Stimulated activated CD4-positive, alpha-beta T cell treated with anti-CD3 and anti-CD28 coated beads, Interleukin-4, amount 100 ng/mL, for 48 hours (primary cell): ENCODE data around the gene NCCRP1.

ENCODE experiments used
- DNase-seq, 2 donors: peaks; one replicate each; pipeline ENCODE4 v3.0.0-alpha.2; 2020; ENCODE audit warnings: low read depth in 2 of 2

Gene NCCRP1

DNA sequence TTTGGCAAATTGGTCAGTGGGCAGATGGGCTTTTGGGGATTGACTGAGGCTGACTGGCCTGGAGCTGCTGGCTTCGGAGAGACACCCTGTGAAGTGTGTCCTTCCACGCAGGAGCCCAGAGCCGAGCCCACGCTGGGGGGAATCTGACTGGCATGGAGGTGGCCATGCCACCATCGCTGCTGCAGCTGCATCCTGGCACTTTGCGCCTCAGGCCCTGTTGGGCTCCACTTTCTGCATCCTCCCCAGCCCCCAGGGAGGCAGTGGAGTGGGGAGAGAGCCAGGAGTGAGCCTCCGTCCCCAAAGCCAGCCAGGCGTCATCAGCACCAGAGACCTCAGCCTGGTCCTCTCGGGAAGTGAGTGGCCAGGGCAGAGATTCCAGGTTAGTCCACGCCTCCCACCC, 17.0 kb upstream of the NCCRP1 start:
- DNase-seq, result no peak

DNA sequence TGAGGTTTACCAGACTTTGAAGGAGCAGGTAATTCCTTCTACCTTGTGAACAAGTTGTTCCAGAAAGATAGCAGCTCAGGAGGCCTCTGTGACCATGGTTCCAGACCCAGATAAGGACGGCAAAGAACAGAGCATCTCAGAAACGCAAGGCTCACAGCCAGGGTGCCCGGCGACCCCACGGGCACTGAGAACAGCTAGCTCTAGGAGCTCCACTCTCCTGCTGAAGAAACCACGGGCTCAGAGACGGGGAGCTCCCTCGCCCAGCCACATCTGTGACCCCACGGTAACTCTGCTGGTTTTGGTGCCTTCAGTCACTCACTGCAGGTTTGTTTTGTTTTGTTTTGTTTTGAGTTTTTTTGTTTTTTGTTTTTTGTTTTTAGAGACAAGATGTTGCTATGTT, 16.0 kb upstream of the NCCRP1 start:
- DNase-seq, result no peak

DNA sequence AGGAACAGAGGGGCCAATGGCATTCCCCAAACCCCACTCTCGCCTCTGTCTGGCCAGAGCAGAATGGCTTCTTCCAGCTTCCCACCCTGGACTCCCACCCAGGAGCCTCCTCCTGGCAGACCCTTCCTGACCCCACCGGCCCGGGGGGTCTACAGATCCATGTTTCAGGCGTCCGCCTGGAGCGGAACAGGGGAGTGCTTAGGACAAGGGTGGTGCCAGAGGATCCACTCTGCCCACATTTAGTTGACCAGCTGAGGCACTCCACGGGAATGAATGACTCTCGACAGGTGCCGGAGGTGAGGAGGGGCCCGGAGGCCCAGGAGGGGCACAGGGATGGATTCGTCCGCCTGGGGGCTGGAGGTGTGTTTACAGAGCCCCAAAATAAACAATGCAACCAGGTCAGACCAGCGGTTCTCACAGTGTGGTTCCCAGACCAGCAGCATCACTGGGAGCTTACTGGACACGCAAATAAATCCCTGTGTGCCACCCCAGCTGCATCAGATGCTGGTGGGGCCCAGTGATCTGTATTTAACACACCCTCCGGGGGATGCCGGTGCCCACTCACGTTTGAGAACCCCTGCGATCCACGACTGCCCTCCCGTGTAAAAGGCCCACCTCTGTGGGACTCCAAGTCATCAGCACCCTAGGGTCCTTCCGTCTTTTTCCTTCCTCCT, 15.1 kb upstream of the NCCRP1 start:
- DNase-seq, result no peak

DNA sequence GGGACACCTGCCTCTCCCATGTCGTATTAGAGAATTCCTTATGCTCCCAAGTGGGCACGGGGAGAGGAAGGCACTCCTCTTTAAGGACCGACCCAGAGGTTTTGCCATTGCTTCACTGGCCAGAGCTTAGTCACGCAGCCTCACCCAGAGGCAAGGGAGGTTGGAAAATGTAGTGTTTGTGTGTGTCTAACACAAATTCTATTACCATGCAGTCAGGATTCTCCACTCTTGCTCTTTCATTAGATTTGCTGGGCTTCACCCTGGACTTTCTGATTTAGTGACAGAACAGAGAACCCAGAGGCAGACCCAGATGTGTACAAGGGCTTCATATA, 14.6 kb upstream of the NCCRP1 start:
- no peak for DNase-seq

DNA sequence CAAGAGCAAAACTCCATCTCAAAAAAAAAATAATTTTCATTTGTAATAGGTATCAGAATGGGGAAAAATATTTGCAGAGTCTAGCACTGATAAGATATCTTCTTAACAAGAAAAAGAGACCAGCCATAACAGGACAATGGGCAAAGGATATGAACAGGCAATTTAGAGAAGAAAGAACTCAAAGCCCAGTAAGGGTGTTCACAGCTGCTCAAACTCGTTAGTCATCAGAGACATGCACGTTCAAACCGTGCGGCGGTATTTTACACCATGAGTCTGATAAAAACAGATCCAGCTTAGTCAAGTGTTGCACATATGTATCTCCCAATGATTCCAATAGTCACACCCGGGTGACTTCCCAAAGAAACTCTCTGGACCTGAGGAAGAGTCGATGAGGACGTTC, 13.7 kb upstream of the NCCRP1 start:
- DNase-seq, result no peak

DNA sequence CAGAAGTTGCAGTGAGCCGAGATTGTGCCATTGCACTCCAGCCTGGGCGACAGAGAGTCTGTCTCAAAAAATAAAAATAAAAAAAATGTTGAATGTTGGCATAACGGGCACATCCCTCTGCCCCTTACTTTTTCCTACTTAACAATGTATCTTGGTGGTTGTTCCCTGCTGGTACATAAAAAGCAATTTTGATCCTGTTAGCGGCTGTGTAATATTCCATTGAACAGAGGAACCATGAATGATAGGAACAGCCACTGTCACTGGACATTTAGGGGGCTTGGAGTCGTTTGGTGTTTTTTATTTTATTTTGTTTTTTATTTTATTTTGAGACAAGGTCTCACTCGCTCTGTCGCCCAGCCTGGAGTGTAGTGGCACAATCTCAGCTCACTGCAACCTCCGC, 10.4 kb upstream of the NCCRP1 start:
- no peak for DNase-seq

DNA sequence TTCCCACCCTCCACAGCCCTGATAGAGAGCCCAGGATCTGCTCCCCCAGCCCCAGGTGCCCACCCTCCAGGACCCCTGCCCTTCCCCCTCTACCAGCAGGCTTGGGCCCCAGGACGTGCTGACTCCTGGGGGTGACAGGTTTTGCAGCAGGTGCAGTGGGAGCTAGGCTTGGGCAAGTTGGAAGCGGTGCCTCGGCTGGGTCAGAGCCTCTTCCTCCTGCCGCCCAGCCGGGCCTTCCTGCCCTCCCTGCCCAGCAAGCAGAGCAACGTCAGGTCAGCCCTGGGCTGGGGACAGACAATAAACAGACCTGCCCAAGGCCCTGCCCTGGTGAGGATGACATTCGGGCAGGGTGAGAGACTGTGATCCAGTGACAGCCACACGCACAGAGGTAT, 9.2 kb upstream of the NCCRP1 start:
- no peak for DNase-seq

DNA sequence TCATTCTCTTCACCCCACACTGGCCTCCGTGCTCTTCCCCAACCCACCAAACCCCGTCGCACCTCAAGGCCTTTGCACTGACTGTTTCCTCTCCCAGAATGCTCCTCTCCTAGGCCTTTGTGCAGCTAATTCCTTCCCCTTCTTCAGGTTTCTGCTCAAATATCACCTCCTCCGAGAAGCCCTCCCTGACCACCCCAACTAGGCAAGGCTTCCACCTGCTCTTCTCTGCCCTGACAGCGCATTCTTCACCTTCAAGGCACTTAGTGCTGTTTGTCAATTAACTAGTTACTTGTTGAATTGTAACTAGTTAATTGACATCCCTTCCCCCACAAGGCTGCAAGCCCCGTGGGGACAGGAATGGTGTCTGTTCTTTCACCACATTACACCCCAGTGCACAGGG, 7.8 kb upstream of the NCCRP1 start:
- DNase-seq, result no peak

DNA sequence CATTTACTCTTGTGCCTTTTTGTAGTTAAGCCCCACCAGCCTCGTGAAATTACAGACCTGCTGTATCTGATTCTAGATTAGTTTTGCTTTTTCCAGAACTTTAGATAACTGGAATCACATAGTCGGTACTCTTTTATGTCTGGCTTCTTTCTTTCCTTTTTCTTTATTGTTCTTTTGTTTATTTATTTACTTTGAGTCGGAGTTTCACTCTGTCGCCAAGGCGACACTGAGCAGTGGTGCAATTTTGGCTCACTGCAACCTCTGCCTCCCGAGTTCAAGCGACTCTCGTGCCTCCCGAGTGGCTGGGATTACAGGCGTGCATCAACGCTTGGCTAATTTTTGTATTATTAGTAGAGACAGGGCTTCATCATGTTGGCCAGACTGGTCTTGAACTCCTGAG, 6.0 kb upstream of the NCCRP1 start:
- no peak for DNase-seq

DNA sequence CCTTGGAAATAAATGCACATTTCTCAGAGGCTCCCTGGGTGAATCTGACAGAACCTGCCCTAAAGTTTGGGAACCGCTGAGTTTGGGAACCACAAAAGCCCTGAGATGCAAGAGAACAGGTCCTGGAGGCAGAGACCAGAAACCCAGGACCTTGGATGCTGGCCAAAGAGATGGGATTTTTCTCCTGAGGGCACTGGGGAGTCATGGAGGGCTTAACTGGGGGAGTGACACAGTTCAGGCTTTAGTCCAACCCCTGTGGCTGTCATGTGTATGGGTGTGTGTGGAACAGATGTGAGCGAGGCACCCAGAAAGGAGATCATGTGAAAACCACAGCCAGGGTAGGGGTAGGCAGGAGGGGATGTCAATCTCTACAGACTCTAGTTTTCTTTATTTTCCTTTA, 3.9 kb upstream of the NCCRP1 start:
- no peak for DNase-seq

DNA sequence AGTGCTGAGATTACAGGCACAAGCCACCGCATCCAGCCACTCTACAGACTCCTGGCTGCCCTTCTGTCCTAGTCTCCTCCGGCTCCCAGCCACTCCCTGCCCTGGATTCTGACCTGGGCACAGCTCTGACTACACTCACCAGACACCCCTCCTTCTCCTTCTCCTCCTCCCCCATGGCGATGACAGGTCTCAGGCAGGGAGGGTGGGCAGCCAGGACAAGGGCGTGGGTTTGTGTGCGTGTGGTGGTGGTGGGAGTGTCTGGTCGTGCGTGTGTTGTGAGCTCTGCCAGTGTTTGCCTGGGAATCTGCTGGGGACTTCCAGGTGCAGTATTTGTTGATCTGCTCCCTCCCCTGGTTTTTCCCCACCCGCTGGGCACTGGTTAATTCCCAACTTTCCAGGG, 3.0 kb upstream of the NCCRP1 start:
- DNase-seq, result no peak

DNA sequence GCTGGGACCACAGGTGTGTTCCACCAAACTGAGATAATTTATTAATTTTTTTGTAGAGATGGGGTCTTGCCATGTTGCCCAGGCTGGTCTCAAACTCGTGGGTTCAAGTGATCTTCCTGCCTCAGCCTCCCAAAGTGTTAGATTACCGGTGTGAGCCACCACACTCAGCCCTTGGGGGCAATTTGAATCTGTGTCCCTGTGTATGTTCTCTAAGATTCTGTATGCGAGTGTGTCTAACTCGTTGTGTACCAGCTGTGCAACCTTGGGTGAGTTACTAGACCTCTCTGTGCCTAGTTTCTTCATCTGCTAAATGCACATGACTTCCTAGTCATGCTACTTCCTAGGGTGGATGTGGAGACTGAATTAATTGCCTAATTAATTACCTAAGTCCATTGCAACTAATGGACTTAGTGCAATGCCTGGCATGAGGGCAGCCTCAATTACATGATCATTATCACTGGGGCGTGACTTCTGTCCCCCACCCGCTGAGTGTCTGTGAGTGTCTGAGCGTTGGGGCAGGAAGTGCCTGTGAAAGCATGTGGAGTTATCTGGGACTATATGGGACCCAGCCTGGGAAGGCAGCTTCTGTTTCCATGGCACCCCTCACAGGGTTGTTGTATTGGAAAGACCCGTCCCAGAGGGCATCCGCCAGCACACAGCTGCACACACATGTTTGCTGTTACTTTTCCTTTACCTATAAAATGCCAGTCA, 1.8 kb upstream of the NCCRP1 start:
- DNase-seq, result no peak

DNA sequence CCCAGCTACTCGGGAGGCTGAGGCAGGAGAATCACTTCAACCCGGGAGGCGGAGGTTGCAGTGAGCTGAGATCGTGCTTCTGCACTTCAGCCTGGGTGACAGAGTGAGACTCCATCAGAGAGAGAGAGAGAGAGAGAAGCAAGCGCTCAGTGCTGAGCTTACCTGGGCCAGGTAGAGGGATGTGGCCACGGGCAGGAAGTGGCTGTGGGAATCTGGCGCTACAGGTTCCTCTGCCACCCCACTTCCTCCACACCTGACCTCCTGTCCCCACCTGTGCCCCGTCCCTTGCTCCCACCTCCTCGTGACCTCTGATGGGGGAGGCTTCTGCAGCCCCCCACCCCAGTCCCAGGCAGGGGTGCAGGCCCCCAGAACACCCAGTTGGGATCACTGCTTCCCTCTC, 1.0 kb upstream of the NCCRP1 start:
- DNase-seq, result no peak

DNA sequence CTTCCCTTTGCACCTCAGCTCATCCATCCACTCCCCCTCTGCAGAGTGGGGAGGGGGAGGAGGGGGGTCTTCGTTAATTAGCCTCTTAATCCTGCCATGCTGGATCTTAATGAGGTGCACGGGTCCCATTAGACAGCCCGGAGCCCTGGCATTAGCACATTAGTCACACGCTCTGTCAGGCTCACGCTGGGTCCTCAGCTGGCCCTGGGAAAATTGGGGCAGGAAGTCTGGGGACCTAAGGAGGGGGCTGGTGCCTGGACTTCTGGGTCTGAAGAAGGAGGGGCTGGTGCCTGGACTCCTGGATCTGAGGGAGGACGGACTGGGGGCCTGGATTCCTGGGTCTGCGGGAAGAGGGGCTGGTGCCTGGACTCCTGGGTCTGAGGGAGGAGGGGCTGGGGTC, 444 bp upstream of the NCCRP1 start:
- no peak for DNase-seq

DNA sequence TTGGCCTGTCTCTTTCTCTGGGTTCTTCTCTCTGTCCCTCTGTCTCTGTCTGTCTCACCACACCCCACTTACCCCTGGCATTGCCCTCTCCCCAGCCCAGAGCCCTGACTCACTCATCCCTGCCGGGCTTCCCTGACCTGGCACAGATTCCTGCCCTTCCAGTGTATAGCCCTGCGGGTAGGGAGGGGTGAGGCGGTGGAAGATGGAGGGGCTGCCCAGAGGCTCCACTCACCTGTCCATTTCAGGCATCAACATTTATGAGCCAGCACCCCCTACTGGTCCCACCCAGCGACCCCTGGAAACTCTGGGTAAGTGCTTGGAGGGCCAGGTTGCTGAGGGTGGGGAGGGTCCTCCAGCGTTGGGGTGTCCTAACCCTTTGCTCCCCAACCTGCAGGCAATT, 1.0 kb downstream of the NCCRP1 start:
- DNase-seq, result no peak

DNA sequence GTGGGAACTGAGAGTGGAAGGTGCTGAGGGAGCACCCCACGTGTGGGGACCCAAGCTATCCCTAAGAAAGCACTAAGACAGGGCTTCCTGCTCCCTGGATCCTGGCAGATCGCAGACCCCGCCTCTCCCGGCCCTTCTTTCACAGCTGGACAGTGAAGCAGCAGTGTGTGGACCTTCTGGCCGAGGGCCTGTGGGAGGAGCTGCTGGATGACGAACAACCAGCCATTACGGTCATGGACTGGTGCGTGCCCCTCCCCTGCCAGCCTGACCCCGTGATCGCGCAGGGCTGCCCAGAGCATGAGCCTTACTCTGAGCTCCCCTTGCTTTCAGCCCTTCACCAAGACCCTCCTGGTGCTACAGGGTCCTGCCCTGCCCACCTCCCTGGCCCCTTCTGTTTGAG, 2.3 kb downstream of the NCCRP1 start:
- no peak for DNase-seq

DNA sequence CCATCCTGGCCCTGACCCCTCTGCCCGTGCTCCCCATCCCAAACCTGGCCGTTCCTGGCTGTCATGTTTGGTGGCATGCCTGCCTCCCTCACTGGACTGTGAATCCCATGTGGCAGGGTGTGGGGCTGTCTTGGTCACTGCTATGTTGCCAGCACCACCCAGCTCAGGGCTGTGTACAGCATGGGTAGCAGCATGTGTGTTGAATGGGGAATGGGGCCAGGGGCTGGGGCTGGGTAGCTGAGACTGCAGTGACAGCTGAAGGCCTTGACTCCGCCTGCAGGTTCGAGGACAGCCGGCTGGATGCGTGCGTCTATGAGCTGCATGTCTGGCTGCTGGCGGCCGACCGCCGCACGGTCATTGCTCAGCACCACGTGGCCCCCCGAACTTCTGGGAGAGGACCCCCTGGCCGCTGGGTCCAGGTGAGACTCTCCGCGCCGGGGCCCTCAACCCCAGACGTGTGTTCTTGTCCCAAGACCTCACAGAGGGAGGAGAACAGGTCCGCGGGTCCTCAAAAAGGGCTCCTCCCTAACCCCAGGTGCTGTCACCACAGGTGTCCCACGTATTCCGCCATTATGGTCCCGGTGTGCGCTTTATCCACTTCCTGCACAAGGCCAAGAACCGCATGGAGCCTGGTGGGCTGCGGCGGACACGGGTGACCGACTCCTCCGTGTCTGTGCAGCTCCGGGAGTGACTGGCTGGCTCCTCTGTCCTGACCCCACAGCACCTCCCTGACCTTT, 3.5 kb downstream of the NCCRP1 start:
- no peak for DNase-seq

DNA sequence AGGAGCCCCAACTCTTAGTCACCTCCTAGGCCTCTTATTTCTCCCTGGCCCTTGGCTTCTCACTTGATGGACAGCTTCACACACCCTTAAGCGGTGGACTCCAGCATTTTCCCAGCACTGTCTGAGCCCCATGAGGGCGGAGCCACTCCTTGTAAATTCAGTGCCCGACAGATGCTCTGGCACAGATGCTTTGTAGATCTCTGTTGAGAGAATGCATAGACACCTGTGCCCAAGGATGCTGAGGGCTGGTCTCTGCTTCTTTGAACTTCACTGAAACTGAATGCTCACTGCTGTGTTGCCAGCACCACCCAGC, 4.0 kb downstream of the NCCRP1 start:
- no peak for DNase-seq

DNA sequence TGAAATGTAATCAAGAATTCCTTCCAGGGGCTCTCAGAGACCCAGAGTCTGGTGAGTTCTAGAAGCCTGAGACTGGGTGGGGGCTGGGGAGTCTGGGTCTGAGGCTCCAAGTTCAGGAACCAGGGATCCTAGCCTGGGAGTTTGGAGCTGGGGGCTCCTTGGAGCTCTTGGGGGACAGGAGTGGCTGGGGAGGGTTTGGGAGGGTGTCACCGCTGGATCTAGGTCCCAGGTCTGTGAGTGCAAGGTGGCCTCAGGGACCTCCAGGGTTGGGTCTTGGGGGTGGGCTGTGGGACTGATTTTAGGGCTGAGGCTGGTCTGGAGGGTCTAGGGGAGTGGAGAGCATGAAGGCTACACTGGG, 6.2 kb downstream of the NCCRP1 start:
- DNase-seq, result no peak

DNA sequence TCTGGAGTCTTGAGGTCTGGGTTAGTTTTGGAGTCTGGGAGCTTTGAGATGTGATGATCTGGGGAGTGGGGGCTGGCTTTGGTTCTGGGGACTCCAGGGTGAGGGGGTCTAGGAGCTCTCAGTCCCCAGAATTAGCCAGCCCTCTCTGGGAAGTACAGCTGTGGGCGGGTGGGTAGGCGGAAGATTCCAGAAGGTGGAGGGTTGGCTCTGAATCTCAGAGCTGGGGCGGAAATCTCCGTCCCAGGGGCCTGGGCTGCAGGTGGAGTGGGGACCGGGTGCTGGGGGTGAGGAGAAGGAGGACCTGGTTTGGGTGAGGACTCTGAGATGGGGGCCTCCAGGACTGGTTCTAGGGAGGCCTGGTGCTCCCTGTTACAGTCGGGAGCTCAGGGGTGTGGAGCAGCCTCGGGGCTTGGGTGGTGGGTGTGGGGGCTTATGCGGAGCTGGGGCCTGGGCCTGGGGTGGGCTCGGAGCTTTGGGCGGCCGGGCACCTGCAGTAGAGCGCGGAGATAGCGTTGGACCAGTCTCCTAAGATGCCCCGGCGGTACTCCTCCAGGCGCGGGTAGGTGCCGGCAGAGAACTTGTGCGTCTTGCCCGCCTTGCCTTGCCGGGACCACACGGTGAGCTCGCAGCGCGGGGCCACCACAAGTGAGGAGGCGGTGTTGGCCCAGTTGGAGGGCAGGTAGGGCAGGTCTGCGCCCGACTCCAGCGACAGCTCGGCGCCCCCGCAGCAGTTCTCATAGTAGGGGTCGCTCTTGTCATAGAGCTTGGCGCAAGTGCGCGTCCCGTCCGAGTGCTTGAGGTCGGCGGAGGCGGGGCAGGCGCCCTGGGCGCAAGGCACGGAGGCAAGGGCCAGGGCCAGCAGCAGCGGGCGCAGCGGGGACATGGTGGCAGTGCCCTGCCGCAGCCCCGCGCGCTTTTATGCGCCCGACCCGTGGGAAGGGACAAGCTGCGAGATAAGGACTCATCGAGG, 6.9 kb downstream of the NCCRP1 start, which contains the start of gene SYCN:
SYCN (minus strand) TSS at position 892 of the 970 bp plus-strand sequence; CDS start at position 883, 9 bp downstream.
- DNase-seq, result no peak

DNA sequence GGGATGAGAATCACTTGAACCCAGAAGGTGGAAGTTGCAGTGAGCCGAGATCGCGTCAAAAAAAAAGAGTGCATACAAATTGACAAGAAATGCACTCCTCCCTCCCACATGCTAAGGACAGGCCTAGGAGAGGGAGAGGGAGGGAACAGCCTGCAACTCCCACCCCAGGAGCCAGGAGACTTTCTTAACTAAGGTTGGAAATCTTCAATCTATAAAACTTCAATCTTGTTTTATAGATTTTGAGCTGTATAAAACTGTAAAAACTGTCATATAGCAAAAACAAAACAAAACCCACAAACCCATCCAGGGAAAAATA, 8.6 kb downstream of the NCCRP1 start:
- DNase-seq, result no peak

DNA sequence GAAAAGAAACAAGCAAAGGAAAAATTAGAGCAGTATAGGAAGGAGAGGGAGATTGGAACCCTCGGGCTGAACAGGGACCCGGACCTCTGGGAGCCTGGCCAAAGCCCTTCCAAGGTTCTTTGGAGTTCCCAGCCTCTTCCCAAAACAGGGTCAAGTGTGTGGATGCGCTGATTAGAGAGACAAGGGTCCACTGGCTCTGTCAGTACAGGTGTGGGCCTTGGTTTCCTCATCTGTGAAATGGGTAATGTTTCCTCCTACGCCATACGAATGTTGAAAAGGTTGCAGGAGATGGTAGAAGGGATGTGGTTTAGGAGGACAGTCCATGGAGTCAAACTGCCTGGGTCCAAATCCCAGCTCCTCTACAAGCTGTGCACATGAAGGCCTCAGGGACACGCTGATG, 9.4 kb downstream of the NCCRP1 start:
- DNase-seq, result no peak
